ENCODE measurements around the gene SVBP. TPM values are rescaled to one million over a fixed set of nuclear protein-coding genes. Genes with fewer than 3 reads are reported as not detected.
"Not testable (repeated sequence)": the region's sequence is repeated elsewhere in the genome, so short reads cannot be mapped to it uniquely, and the experiment has no call there.

SVBP gene
- polyA plus RNA-seq, 4 donors, result 61.8 to 80.4 (median 71.0) TPM

GRCh38 chr1:42841440-42842147 lies 24.4 kb upstream of the SVBP start:
- no peak for DNase-seq (ENCODE audit: low read depth in 4 of 4, low spot score in 3 of 4)

GRCh38 chr1:42841010-42841409 lies 23.8 kb upstream of the SVBP start:
- no peak for DNase-seq (ENCODE audit: low read depth in 4 of 4, low spot score in 3 of 4)

- DNase-seq (ENCODE audit: low read depth in 4 of 4, low spot score in 3 of 4), result no peak
These were observed 21.4 kb upstream of the SVBP start for GRCh38 chr1:42838482-42839190.

GRCh38 chr1:42837709-42838108 lies 20.5 kb upstream of the SVBP start:
- no peak for DNase-seq (ENCODE audit: low read depth in 4 of 4, low spot score in 3 of 4)

GRCh38 chr1:42835422-42835821 lies 18.2 kb upstream of the SVBP start:
- no peak for DNase-seq (ENCODE audit: low read depth in 4 of 4, low spot score in 3 of 4)

- DNase-seq (ENCODE audit: low read depth in 4 of 4, low spot score in 3 of 4), result no peak
These were observed 17.6 kb upstream of the SVBP start for GRCh38 chr1:42834803-42835202.

GRCh38 chr1:42833981-42834380 lies 16.8 kb upstream of the SVBP start:
- no peak for DNase-seq (ENCODE audit: low read depth in 4 of 4, low spot score in 3 of 4)

GRCh38 chr1:42832641-42833240 lies 15.5 kb upstream of the SVBP start:
- no peak for DNase-seq (ENCODE audit: low read depth in 4 of 4, low spot score in 3 of 4)

- no peak for DNase-seq (ENCODE audit: low read depth in 4 of 4, low spot score in 3 of 4)
These were observed 14.1 kb upstream of the SVBP start for GRCh38 chr1:42831273-42831672.

GRCh38 chr1:42830631-42831030 lies 13.4 kb upstream of the SVBP start:
- no peak for DNase-seq (ENCODE audit: low read depth in 4 of 4, low spot score in 3 of 4)

- DNase-seq (ENCODE audit: low read depth in 4 of 4, low spot score in 3 of 4), result no peak
These were observed 8.0 kb upstream of the SVBP start for GRCh38 chr1:42825036-42825851.

GRCh38 chr1:42824481-42825035 lies 7.4 kb upstream of the SVBP start:
- no peak for DNase-seq (ENCODE audit: low read depth in 4 of 4, low spot score in 3 of 4)

GRCh38 chr1:42822800-42823392 lies 5.7 kb upstream of the SVBP start:
- no peak for DNase-seq (ENCODE audit: low read depth in 4 of 4, low spot score in 3 of 4)

GRCh38 chr1:42821690-42822089 lies 4.5 kb upstream of the SVBP start:
- DNase-seq (ENCODE audit: low read depth in 4 of 4, low spot score in 3 of 4), result no peak

- DNase-seq (ENCODE audit: low read depth in 4 of 4, low spot score in 3 of 4), result no peak
These were observed 3.6 kb upstream of the SVBP start for GRCh38 chr1:42820813-42821212.

- no peak for DNase-seq (ENCODE audit: low read depth in 4 of 4, low spot score in 3 of 4)
These were observed 779 bp upstream of the SVBP start for GRCh38 chr1:42817976-42818375.

GRCh38 chr1:42817440-42817767 lies 207 bp upstream of the SVBP start:
- no peak for DNase-seq (ENCODE audit: low read depth in 4 of 4, low spot score in 3 of 4)

- no peak for DNase-seq (ENCODE audit: low read depth in 4 of 4, low spot score in 3 of 4)
These were observed 1.1 kb downstream of the SVBP start for GRCh38 chr1:42815941-42816584.

GRCh38 chr1:42814815-42815214 lies 2.4 kb downstream of the SVBP start:
- DNase-seq (ENCODE audit: low read depth in 4 of 4, low spot score in 3 of 4), result not testable (repeated sequence)

- DNase-seq (ENCODE audit: low read depth in 4 of 4, low spot score in 3 of 4), result no peak
These were observed 10.0 kb downstream of the SVBP start for GRCh38 chr1:42807056-42807668.
